H9 (cell line): Measurements from ENCODE around the gene ACSBG1. TPM values are rescaled to one million over a fixed set of nuclear protein-coding genes. Genes with fewer than 3 reads are reported as not detected.

Source experiments
- DNase-seq: peaks from one replicate; pipeline ENCODE4 v3.0.0-alpha.2; 2017
- H2AFZ ChIP-seq: one replicate; pipeline ENCODE4 v1.6.1; 2013; ENCODE audit warnings: mild to moderate bottlenecking, low read length, control low read depth, moderate library complexity
- H2AK5ac ChIP-seq: 2 replicates; pipeline ENCODE4 v1.6.1; 2013; ENCODE audit warnings: low read length, control low read depth, mixed read lengths; ENCODE audit not compliant: insufficient read length
- H2BK120ac ChIP-seq: one replicate; pipeline ENCODE4 v1.6.1; 2013; ENCODE audit warnings: low read depth, mild to moderate bottlenecking, low read length, control low read depth, inconsistent platforms; ENCODE audit not compliant: poor library complexity, severe bottlenecking
- H2BK12ac ChIP-seq: 2 replicates; pipeline ENCODE4 v1.6.1; 2013; ENCODE audit warnings: low read length, control low read depth, mixed read lengths, low read depth; ENCODE audit not compliant: insufficient read length
- H2BK15ac ChIP-seq: 2 replicates; pipeline ENCODE4 v1.6.1; 2013; ENCODE audit warnings: low read depth, low read length, control low read depth
- H2BK20ac ChIP-seq: one replicate; pipeline ENCODE4 v1.6.1; 2013; ENCODE audit warnings: low read depth, mild to moderate bottlenecking, low read length, control low read depth, inconsistent platforms; ENCODE audit not compliant: poor library complexity, severe bottlenecking
- H2BK5ac ChIP-seq: 2 replicates; pipeline ENCODE4 v1.6.1; 2013; ENCODE audit warnings: low read length, control low read depth, mixed read lengths; ENCODE audit not compliant: insufficient read length
- H3K14ac ChIP-seq: 2 replicates; pipeline ENCODE4 v1.6.1; 2013; ENCODE audit warnings: low read length, control low read depth; ENCODE audit not compliant: insufficient read depth
- H3K18ac ChIP-seq: 2 replicates; pipeline ENCODE4 v1.6.1; 2013; ENCODE audit warnings: low read depth, mild to moderate bottlenecking, mixed read lengths, low read length, control low read depth; ENCODE audit not compliant: insufficient read length
- H3K23ac ChIP-seq: 2 replicates; pipeline ENCODE4 v1.6.1; 2013; ENCODE audit warnings: low read length, control low read depth, mixed read lengths, low read depth; ENCODE audit not compliant: insufficient read length
- H3K23me2 ChIP-seq: 2 replicates; pipeline ENCODE4 v1.6.1; 2013; ENCODE audit warnings: low read depth, mild to moderate bottlenecking, mixed read lengths, low read length, control low read depth; ENCODE audit not compliant: insufficient read length, poor library complexity, severe bottlenecking
- H3K27ac ChIP-seq: 2 replicates; pipeline ENCODE4 v1.5.1; 2013; ENCODE audit warnings: low read length, control low read depth, mixed read lengths, low read depth; ENCODE audit not compliant: insufficient read length
- H3K27me3 ChIP-seq: 2 replicates; pipeline ENCODE4 v1.6.1; 2013; ENCODE audit warnings: low read length, control low read depth, inconsistent platforms; ENCODE audit not compliant: insufficient read depth
- H3K4ac ChIP-seq: 2 replicates; pipeline ENCODE4 v1.6.1; 2013; ENCODE audit warnings: low read depth, mild to moderate bottlenecking, control low read depth, inconsistent platforms, low read length, moderate library complexity
- H3K4me1 ChIP-seq: 2 replicates; pipeline ENCODE4 v1.6.1; 2013; ENCODE audit warnings: low read length, control low read depth, inconsistent platforms; ENCODE audit not compliant: insufficient read depth
- H3K4me2 ChIP-seq: 2 replicates; pipeline ENCODE4 v1.6.1; 2013; ENCODE audit warnings: low read length, control low read depth, mixed read lengths; ENCODE audit not compliant: insufficient read length, insufficient read depth
- H3K56ac ChIP-seq: 2 replicates; pipeline ENCODE4 v1.6.1; 2013; ENCODE audit warnings: low read depth, mild to moderate bottlenecking, mixed read lengths, low read length, control low read depth; ENCODE audit not compliant: insufficient read length
- H3K79me1 ChIP-seq: 2 replicates; pipeline ENCODE4 v1.6.1; 2013; ENCODE audit warnings: low read depth, mild to moderate bottlenecking, moderate library complexity, low read length, control low read depth, inconsistent platforms; ENCODE audit not compliant: insufficient read depth, poor library complexity, severe bottlenecking
- H3K79me2 ChIP-seq: 2 replicates; pipeline ENCODE4 v1.6.1; 2013; ENCODE audit warnings: low read length, control low read depth, inconsistent platforms; ENCODE audit not compliant: insufficient read depth
- H3K9ac ChIP-seq: 2 replicates; pipeline ENCODE4 v1.6.1; 2013; ENCODE audit warnings: low read length, control low read depth, mixed read lengths; ENCODE audit not compliant: insufficient read length; ENCODE audit errors: extremely low read depth
- H3K9me3 ChIP-seq: one replicate; pipeline ENCODE4 v1.6.1; 2013; ENCODE audit warnings: low read depth, low read length, inconsistent platforms; ENCODE audit not compliant: control insufficient read depth
- H3T11ph ChIP-seq: one replicate; pipeline ENCODE4 v1.6.1; 2013; ENCODE audit warnings: mild to moderate bottlenecking, low read length, control low read depth, inconsistent platforms
- H4K20me1 ChIP-seq: one replicate; pipeline ENCODE4 v1.6.1; 2013; ENCODE audit not compliant: control insufficient read depth, insufficient read length, insufficient read depth
- H4K5ac ChIP-seq: 2 replicates; pipeline ENCODE4 v1.6.1; 2013; ENCODE audit warnings: low read depth, mild to moderate bottlenecking, mixed read lengths, low read length, control low read depth; ENCODE audit not compliant: insufficient read length
- H4K8ac ChIP-seq: replicated peaks from 2 replicates; pipeline ENCODE4 v1.6.1; 2013; ENCODE audit warnings: low read length, control low read depth, mixed read lengths, low read depth; ENCODE audit not compliant: insufficient read length
- H4K91ac ChIP-seq: 2 replicates; pipeline ENCODE4 v1.6.1; 2013; ENCODE audit warnings: low read depth, mild to moderate bottlenecking, moderate library complexity, mixed read lengths, low read length, control low read depth; ENCODE audit not compliant: insufficient read length
- H3K27ac Mint-ChIP-seq, 3 experiments: 2 replicates in 2 of 3; 3 replicates in 1 of 3; pipeline ENCODE4 v1.8.0; 2020 to 2021; ENCODE audit warnings: mixed read lengths in 3 of 3, mild to moderate bottlenecking in 1 of 3, moderate library complexity in 1 of 3
- H3K27me3 Mint-ChIP-seq: 2 replicates; pipeline ENCODE4 v1.8.0; 2021; ENCODE audit warnings: low read depth, mild to moderate bottlenecking, moderate library complexity, mixed read lengths
- H3K36me3 Mint-ChIP-seq, 3 experiments: 2 replicates in 2 of 3; 3 replicates in 1 of 3; pipeline ENCODE4 v1.8.0; 2020 to 2021; ENCODE audit warnings: low read depth in 3 of 3, mixed read lengths in 3 of 3; ENCODE audit not compliant: insufficient read depth in 1 of 3
- H3K4me1 Mint-ChIP-seq, 2 experiments: 2 replicates each; pipeline ENCODE4 v1.8.0; 2020; ENCODE audit warnings: mixed read lengths in 2 of 2
- H3K4me3 Mint-ChIP-seq, 2 experiments: 2 replicates in 1 of 2; 3 replicates in 1 of 2; pipeline ENCODE4 v1.8.0; 2020 to 2021; ENCODE audit warnings: mild to moderate bottlenecking in 2 of 2, mixed read lengths in 2 of 2, moderate library complexity in 1 of 2
- H3K9me3 Mint-ChIP-seq, 2 experiments: 2 replicates in 1 of 2; 3 replicates in 1 of 2; pipeline ENCODE4 v1.8.0; 2020; ENCODE audit warnings: mild to moderate bottlenecking in 2 of 2, mixed read lengths in 2 of 2, moderate library complexity in 1 of 2
- CTCF ChIP-seq: fragments of 200-600 bp; sonication (generic); conservative IDR thresholded peaks from 3 replicates; pipeline ENCODE4 v1.8.0; 2021; ENCODE audit warnings: antibody characterized with exemption, mild to moderate bottlenecking
- WGBS: extraction: QIAGEN DNeasy Blood & Tissue Kit; methylation state at CpG from one replicate; pipeline ENCODE4 v1.1.7; 2013; ENCODE audit warnings: missing lambda C conversion rate, low lambda C conversion rate, mixed read lengths; ENCODE audit not compliant: insufficient read length; ENCODE audit errors: extremely low coverage; 5-methylcytosine and 5-hydroxymethylcytosine counted together
- total RNA-seq: library from RNA; stranded (reverse); gene quantifications from 2 replicates; pipeline ENCODE4 v1.2.1, GENCODE V29; 2021

The ACSBG1 gene
- total RNA-seq, 1 experiment from 2014 or later, result 2.2 TPM

- H3K79me1 ChIP-seq, result no peaks in the 10 kb centered on the region
- peaks cover 4 to 6% of the 10 kb centered on the region in 2 experiments for H3K4me1 Mint-ChIP-seq
- H4K8ac ChIP-seq, result no peak overlapping the region
- peaks cover 4 to 5% of the 10 kb centered on the region in 2 experiments; a peak in 4 of 5 replicates for H3K9me3 Mint-ChIP-seq
- no peak overlapping the region for H3K14ac ChIP-seq
- no peak overlapping the region for H4K5ac ChIP-seq
- no peak overlapping the region for H4K91ac ChIP-seq
- H3K4me3 Mint-ChIP-seq, result no peak overlapping the region
- H3K79me2 ChIP-seq, result no peaks in the 10 kb centered on the region
- no peak overlapping the region for H2BK5ac ChIP-seq
- H4K20me1 ChIP-seq, result no peaks in the 10 kb centered on the region
- no peak overlapping the region for H3K4me2 ChIP-seq
- no peak overlapping the region for H2BK15ac ChIP-seq
- no peak overlapping the region for H2BK120ac ChIP-seq
- no peak overlapping the region for H3K18ac ChIP-seq
- H3K4me1 ChIP-seq, result no peaks in the 10 kb centered on the region
- H3K23ac ChIP-seq, result no peak overlapping the region
- no peak overlapping the region for H2AK5ac ChIP-seq
- H3K27me3 Mint-ChIP-seq, result no peaks in the 10 kb centered on the region
- H3K27ac Mint-ChIP-seq, result no peak overlapping the region
- peaks cover 0 to 6% (median 1%) of the 10 kb centered on the region in 3 experiments; a peak in 4 of 7 replicates for H3K36me3 Mint-ChIP-seq
- no peaks in the 10 kb centered on the region for H3K27me3 ChIP-seq
- no peak overlapping the region for H3K56ac ChIP-seq
- no peak overlapping the region for H3T11ph ChIP-seq
- no peaks in the 10 kb centered on the region for H3K23me2 ChIP-seq
- H3K27ac ChIP-seq, result no peak overlapping the region
- no peak overlapping the region for H3K9ac ChIP-seq
- H2BK12ac ChIP-seq, result no peak overlapping the region
- H2BK20ac ChIP-seq, result no peak overlapping the region
- H3K9me3 ChIP-seq, result no peaks in the 10 kb centered on the region
- no peak for DNase-seq
- no peak overlapping the region for H2AFZ ChIP-seq
- WGBS, result no CpG with 5 or more reads among the region's 1 CpG
- no peak for TF ChIP-seq CTCF
- H3K4ac ChIP-seq, result no peak overlapping the region
These were observed 13.7 kb downstream of the ACSBG1 start for GRCh38 chr15:78220713-78221112.
